Neural cell (in vitro differentiated cells): ENCODE results near the gene ARRB1. TPM values are rescaled to one million over a fixed set of nuclear protein-coding genes. Genes with fewer than 3 reads are reported as not detected.
A peak's percentile ranks its signal among the peaks of the same experiment; 100 is the strongest.

Experiments
- H2AFZ ChIP-seq: fragments of 200-600, 300-800 bp; sonication (generic), shearing (Covaris generic); 2 replicates; pipeline ENCODE4 v1.6.0; 2014; ENCODE audit warnings: low read depth, mild to moderate bottlenecking, antibody characterized with exemption, low read length, moderate library complexity
- H3F3A ChIP-seq: fragments of 200-600 bp; shearing (Covaris generic); 2 replicates; pipeline ENCODE4 v1.6.1; 2016; ENCODE audit warnings: mild to moderate bottlenecking, moderate library complexity, mixed read lengths, antibody characterized with exemption, low read length; ENCODE audit not compliant: insufficient read depth, poor library complexity, severe bottlenecking
- H3K27ac ChIP-seq: fragments of 200-600, 300-800 bp; sonication (generic), shearing (Covaris generic); 2 replicates; pipeline ENCODE4 v1.5.1; 2014; ENCODE audit warnings: mild to moderate bottlenecking, low read length, moderate library complexity
- H3K27me3 ChIP-seq: fragments of 300-800, 200-600 bp; sonication (generic), shearing (Covaris generic); 2 replicates; pipeline ENCODE4 v1.6.0; 2014; ENCODE audit warnings: mild to moderate bottlenecking, low read depth, low read length, moderate library complexity; ENCODE audit not compliant: insufficient read depth
- H3K36me3 ChIP-seq: fragments of 300-800, 200-600 bp; sonication (generic), shearing (Covaris generic); 2 replicates; pipeline ENCODE4 v1.5.1; 2014; ENCODE audit warnings: mild to moderate bottlenecking, antibody characterized with exemption, low read length, moderate library complexity; ENCODE audit not compliant: insufficient read depth
- H3K4me2 ChIP-seq: fragments of 300-800, 200-600 bp; sonication (generic), shearing (Covaris generic); 2 replicates; pipeline ENCODE4 v1.6.0; 2014; ENCODE audit warnings: mild to moderate bottlenecking, low read length
- H3K4me3 ChIP-seq: fragments of 300-800, 200-600 bp; sonication (generic), shearing (Covaris generic); 2 replicates; pipeline ENCODE4 v1.5.1; 2014; ENCODE audit warnings: mild to moderate bottlenecking, low read length, moderate library complexity
- H3K79me2 ChIP-seq: fragments of 200-600 bp; shearing (Covaris generic); replicated peaks from 2 replicates; pipeline ENCODE4 v1.6.0; 2014; ENCODE audit warnings: mild to moderate bottlenecking, low read length, moderate library complexity; ENCODE audit not compliant: insufficient read depth
- H3K9ac ChIP-seq: fragments of 300-800, 200-600 bp; sonication (generic), shearing (Covaris generic); 2 replicates; pipeline ENCODE4 v1.6.1; 2016; ENCODE audit warnings: mild to moderate bottlenecking, low read length, mixed read lengths
- H3K9me2 ChIP-seq: fragments of 200-600 bp; shearing (Covaris generic); 2 replicates; pipeline ENCODE4 v1.6.1; 2016; ENCODE audit warnings: mild to moderate bottlenecking, low read length, mixed read lengths; ENCODE audit not compliant: insufficient read depth
- H3K9me3 ChIP-seq: fragments of 200-600, 300-800 bp; sonication (generic), shearing (Covaris generic); 2 replicates; pipeline ENCODE4 v1.6.1; 2016; ENCODE audit warnings: mild to moderate bottlenecking, mixed run types, low read length, moderate library complexity, mixed read lengths
- H4K20me1 ChIP-seq: fragments of 200-600 bp; shearing (Covaris generic); 2 replicates; pipeline ENCODE4 v1.6.1; 2016; ENCODE audit warnings: mild to moderate bottlenecking, mixed run types; ENCODE audit not compliant: insufficient read depth
- EP300 ChIP-seq: fragments of 450-650 bp; conservative IDR thresholded peaks from 2 replicates; pipeline ENCODE4 v1.6.1; 2014; ENCODE audit warnings: antibody characterized with exemption, mild to moderate bottlenecking, moderate library complexity; ENCODE audit not compliant: poor library complexity, severe bottlenecking
- EZH2 ChIP-seq: fragments of 200-600, 300-800 bp; shearing (Covaris generic), sonication (generic); IDR thresholded peaks from 2 replicates; pipeline ENCODE4 v1.6.1; 2014; ENCODE audit warnings: antibody characterized with exemption, low read length, borderline replicate concordance, mild to moderate bottlenecking; ENCODE audit not compliant: insufficient read depth, poor library complexity, severe bottlenecking
- MXI1 ChIP-seq: fragments of 450-650 bp; conservative IDR thresholded peaks from 2 replicates; pipeline ENCODE4 v1.6.1; 2014; ENCODE audit warnings: antibody characterized with exemption, mild to moderate bottlenecking; ENCODE audit not compliant: poor library complexity, severe bottlenecking
- POLR2AphosphoS5 ChIP-seq: IDR thresholded peaks from 2 replicates; pipeline ENCODE4 v1.6.1; 2012
- RAD21 ChIP-seq: fragments of 450-650 bp; conservative IDR thresholded peaks from 2 replicates; pipeline ENCODE4 v1.6.1; 2014; ENCODE audit warnings: antibody characterized with exemption, mild to moderate bottlenecking, moderate library complexity
- SMC3 ChIP-seq: fragments of 450-650 bp; conservative IDR thresholded peaks from 2 replicates; pipeline ENCODE4 v1.6.1; 2014; ENCODE audit warnings: antibody characterized with exemption, mild to moderate bottlenecking, moderate library complexity; ENCODE audit not compliant: poor library complexity
- TAF1 ChIP-seq: IDR thresholded peaks from 2 replicates; pipeline ENCODE4 v1.6.1; 2012; ENCODE audit warnings: low read depth
- polyA plus RNA-seq: library from polyadenylated mRNA; depleted of rRNA; stranded (reverse); fragments of >200 nt; gene quantifications from 2 replicates; pipeline ENCODE4 v1.2.3, GENCODE V29; 2014
- TF ChIP-seq, protein P1 (sequence below): IDR thresholded peaks from 2 replicates; pipeline ENCODE4 v1.6.1; 2012; ENCODE audit warnings: borderline replicate concordance
- TF ChIP-seq, protein P2 (sequence below): fragments of 450-650 bp; IDR thresholded peaks from 2 replicates; pipeline ENCODE4 v1.5.1; 2014; ENCODE audit warnings: antibody characterized with exemption, mild to moderate bottlenecking, moderate library complexity; ENCODE audit not compliant: poor library complexity, severe bottlenecking

The ARRB1 gene
- polyA plus RNA-seq, 1 donor from 2014 or later = 5.7 TPM

- Histone ChIP-seq H3K4me3 (no peak overlapping the region), H3K27ac (no peak overlapping the region), H3K27me3 (no peaks in the 10 kb centered on the region), H3F3A (no peaks in the 10 kb centered on the region), H3K9ac (no peak overlapping the region), H3K79me2 (no peaks in the 10 kb centered on the region), H3K9me2 (no peaks in the 10 kb centered on the region), H3K36me3 (no peaks in the 10 kb centered on the region), H3K4me2 (no peak overlapping the region), H2AFZ (no peak overlapping the region), H3K9me3 (no peaks in the 10 kb centered on the region), H4K20me1 (no peaks in the 10 kb centered on the region)
- TF ChIP-seq POLR2AphosphoS5 (no peak), EP300 (no peak)
Observed at GRCh38 chr11:75389276-75389605, 37.8 kb upstream of the ARRB1 start.

- Histone ChIP-seq H3K9me3 (no peaks in the 10 kb centered on the region), H3K9me2 (no peaks in the 10 kb centered on the region), H4K20me1 (no peaks in the 10 kb centered on the region), H3K4me2 (no peak overlapping the region), H2AFZ (no peak overlapping the region), H3K79me2 (no peaks in the 10 kb centered on the region), H3F3A (no peaks in the 10 kb centered on the region), H3K36me3 (no peaks in the 10 kb centered on the region), H3K27ac (no peak overlapping the region), H3K27me3 (no peaks in the 10 kb centered on the region), H3K4me3 (no peak overlapping the region), H3K9ac (no peak overlapping the region)
- no peak for TF ChIP-seq POLR2AphosphoS5
- TF ChIP-seq, protein P1, sequence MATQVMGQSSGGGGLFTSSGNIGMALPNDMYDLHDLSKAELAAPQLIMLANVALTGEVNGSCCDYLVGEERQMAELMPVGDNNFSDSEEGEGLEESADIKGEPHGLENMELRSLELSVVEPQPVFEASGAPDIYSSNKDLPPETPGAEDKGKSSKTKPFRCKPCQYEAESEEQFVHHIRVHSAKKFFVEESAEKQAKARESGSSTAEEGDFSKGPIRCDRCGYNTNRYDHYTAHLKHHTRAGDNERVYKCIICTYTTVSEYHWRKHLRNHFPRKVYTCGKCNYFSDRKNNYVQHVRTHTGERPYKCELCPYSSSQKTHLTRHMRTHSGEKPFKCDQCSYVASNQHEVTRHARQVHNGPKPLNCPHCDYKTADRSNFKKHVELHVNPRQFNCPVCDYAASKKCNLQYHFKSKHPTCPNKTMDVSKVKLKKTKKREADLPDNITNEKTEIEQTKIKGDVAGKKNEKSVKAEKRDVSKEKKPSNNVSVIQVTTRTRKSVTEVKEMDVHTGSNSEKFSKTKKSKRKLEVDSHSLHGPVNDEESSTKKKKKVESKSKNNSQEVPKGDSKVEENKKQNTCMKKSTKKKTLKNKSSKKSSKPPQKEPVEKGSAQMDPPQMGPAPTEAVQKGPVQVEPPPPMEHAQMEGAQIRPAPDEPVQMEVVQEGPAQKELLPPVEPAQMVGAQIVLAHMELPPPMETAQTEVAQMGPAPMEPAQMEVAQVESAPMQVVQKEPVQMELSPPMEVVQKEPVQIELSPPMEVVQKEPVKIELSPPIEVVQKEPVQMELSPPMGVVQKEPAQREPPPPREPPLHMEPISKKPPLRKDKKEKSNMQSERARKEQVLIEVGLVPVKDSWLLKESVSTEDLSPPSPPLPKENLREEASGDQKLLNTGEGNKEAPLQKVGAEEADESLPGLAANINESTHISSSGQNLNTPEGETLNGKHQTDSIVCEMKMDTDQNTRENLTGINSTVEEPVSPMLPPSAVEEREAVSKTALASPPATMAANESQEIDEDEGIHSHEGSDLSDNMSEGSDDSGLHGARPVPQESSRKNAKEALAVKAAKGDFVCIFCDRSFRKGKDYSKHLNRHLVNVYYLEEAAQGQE = no peak
- peak; percentile 83 for TF ChIP-seq RAD21
- TF ChIP-seq MXI1 = no peak
- no peak for TF ChIP-seq EZH2
- TF ChIP-seq EP300 = no peak
- TF ChIP-seq, protein P2, sequence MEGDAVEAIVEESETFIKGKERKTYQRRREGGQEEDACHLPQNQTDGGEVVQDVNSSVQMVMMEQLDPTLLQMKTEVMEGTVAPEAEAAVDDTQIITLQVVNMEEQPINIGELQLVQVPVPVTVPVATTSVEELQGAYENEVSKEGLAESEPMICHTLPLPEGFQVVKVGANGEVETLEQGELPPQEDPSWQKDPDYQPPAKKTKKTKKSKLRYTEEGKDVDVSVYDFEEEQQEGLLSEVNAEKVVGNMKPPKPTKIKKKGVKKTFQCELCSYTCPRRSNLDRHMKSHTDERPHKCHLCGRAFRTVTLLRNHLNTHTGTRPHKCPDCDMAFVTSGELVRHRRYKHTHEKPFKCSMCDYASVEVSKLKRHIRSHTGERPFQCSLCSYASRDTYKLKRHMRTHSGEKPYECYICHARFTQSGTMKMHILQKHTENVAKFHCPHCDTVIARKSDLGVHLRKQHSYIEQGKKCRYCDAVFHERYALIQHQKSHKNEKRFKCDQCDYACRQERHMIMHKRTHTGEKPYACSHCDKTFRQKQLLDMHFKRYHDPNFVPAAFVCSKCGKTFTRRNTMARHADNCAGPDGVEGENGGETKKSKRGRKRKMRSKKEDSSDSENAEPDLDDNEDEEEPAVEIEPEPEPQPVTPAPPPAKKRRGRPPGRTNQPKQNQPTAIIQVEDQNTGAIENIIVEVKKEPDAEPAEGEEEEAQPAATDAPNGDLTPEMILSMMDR = peak; percentile 88
- no peak for TF ChIP-seq TAF1
- peak; percentile 88 for TF ChIP-seq SMC3
Observed at GRCh38 chr11:75388386-75389275, 37.2 kb upstream of the ARRB1 start.
